ENCODE data around the gene TM7SF2. TPM values are rescaled to one million over a fixed set of nuclear protein-coding genes. Genes with fewer than 3 reads are reported as not detected.

The TM7SF2 gene
- total RNA-seq, 1 donor from 2014 or later: 104 TPM

DNA sequence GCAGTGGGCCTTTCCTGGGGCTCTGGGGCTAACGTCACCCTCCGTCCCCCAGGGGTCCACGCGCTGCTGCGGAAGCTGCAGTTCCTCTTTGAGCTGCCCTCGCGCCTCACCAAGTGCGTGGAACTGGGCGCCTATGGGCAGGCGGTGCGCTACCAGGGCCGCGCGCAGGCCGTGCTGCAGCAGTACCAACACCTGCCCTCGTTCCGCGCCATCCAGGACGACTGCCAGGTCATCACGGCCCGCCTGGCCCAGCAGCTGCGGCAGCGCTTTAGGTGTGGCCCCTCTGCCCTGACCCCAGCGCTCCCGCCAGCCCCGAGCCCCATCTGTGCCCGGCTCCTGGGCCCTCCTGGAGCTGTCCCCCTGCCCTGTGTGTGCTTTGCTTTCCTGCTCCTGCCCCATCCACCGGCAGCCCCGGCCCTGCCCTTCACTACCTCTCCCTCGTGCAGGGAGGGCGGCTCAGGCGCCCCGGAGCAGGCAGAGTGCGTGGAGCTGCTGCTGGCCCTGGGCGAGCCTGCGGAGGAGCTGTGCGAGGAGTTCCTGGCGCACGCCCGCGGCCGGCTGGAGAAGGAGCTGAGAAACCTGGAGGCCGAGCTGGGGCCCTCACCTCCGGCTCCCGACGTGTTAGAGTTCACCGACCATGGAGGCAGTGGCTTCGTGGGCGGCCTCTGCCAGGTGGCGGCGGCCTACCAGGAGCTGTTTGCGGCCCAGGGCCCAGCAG, 3.8 kb upstream of the TM7SF2 start:
- Mint-ChIP-seq H3K27me3 (ENCODE audit: low read depth) (peaks cover 4% of the 10 kb centered on the region), H3K4me3 (no peak overlapping the region), H3K36me3 (ENCODE audit: low read depth) (peaks cover 3% of the 10 kb centered on the region), H3K4me1 (peaks cover 14% of the 10 kb centered on the region), H3K27ac (ENCODE audit: unreplicated experiment) (no peak overlapping the region), H3K9me3 (no peaks in the 10 kb centered on the region)
- no peak for TF ChIP-seq CTCF (conservative IDR thresholded peaks at IDR 0.05)
- DNase-seq (ENCODE audit: low read depth, low spot score): no peak

DNA sequence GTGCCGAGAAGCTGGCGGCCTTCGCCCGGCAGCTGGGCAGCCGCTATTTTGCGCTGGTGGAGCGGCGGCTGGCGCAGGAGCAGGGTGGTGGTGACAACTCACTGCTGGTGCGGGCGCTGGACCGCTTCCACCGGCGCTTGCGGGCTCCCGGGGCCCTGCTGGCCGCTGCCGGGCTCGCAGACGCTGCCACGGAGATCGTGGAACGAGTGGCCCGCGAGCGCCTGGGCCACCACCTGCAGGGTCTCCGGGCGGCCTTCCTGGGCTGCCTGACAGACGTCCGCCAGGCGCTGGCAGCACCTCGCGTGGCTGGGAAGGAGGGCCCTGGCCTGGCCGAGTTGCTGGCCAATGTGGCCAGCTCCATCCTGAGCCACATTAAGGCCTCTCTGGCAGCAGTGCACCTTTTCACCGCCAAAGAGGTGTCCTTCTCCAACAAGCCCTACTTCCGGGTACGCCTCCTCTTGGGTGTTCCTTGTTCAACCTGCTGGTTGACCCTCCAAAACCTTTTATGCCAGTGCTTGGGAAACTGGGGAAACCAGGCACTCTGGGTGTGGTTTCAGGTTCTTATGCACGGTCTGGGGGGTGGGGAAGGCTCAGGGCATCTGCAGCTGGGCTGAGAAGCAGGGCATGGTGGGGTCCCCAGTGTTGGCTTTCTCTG, 3.1 kb upstream of the TM7SF2 start:
- peaks cover 3% of the 10 kb centered on the region for H3K36me3 Mint-ChIP-seq (ENCODE audit: low read depth)
- TF ChIP-seq CTCF (conservative IDR thresholded peaks at IDR 0.05): no peak
- H3K4me1 Mint-ChIP-seq: peaks cover 21% of the 10 kb centered on the region
- no peak overlapping the region for H3K27ac Mint-ChIP-seq (ENCODE audit: unreplicated experiment)
- no peak for DNase-seq (ENCODE audit: low read depth, low spot score)
- H3K27me3 Mint-ChIP-seq (ENCODE audit: low read depth): peaks cover 4% of the 10 kb centered on the region
- no peak overlapping the region for H3K4me3 Mint-ChIP-seq
- no peaks in the 10 kb centered on the region for H3K9me3 Mint-ChIP-seq

DNA sequence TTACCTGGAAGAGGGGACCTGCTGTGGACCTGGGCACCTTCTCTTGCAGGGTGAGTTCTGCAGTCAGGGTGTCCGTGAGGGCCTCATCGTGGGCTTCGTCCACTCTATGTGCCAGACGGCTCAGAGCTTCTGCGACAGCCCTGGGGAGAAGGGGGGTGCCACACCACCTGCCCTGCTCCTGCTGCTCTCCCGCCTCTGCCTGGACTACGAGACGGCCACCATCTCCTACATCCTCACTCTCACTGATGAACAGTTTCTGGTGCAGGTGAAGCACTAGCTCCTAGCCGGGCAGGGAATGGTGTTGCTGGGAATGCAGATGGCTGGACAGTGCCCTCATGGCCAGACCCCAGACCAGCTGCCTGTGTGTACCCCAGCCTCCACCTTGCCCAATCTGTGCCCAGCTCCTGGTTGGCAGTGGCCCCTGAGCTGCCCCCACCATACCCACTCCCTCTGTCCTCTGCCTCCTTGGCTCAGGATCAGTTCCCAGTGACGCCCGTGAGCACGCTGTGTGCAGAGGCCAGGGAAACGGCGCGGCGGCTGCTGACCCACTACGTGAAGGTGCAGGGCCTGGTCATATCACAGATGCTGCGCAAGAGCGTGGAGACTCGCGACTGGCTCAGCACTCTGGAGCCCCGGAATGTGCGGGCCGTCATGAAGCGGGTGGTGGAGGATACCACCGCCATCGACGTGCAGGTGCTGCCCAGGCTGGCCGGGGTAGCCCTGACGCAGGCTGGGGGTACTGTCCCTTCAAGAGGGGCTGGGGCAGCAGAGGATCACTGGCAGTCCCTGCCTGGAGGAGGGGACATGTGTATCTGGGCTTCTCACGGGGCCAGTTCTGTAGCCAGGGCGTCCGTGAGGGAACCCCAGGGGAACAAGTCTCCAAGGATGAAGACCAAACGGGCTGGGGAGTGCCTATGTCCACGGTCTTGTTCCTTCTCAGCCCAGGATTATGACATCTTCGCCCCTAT, 2.2 kb upstream of the TM7SF2 start:
- no peak for DNase-seq (ENCODE audit: low read depth, low spot score)
- H3K9me3 Mint-ChIP-seq: no peaks in the 10 kb centered on the region
- no peak for TF ChIP-seq CTCF (conservative IDR thresholded peaks at IDR 0.05)
- H3K27ac Mint-ChIP-seq (ENCODE audit: unreplicated experiment): no peak overlapping the region
- peaks cover 27% of the 10 kb centered on the region for H3K4me1 Mint-ChIP-seq
- peak overlapping the region; percentile 86 for H3K4me3 Mint-ChIP-seq
- H3K27me3 Mint-ChIP-seq (ENCODE audit: low read depth): peaks cover 4% of the 10 kb centered on the region
- H3K36me3 Mint-ChIP-seq (ENCODE audit: low read depth): peaks cover 3% of the 10 kb centered on the region

GRCh38 chr11:65110354-65110861, 1.3 kb upstream of the TM7SF2 start:
- peaks cover 8% of the 10 kb centered on the region for H3K27me3 Mint-ChIP-seq (ENCODE audit: low read depth)
- DNase-seq (ENCODE audit: low read depth, low spot score): peak; percentile 100
- peak overlapping the region; percentile 86 for H3K4me3 Mint-ChIP-seq
- peaks cover 27% of the 10 kb centered on the region for H3K4me1 Mint-ChIP-seq
- peak; percentile 90 for TF ChIP-seq CTCF (conservative IDR thresholded peaks at IDR 0.05)
- no peak overlapping the region for H3K27ac Mint-ChIP-seq (ENCODE audit: unreplicated experiment)
- peaks cover 3% of the 10 kb centered on the region for H3K36me3 Mint-ChIP-seq (ENCODE audit: low read depth)
- H3K9me3 Mint-ChIP-seq: no peaks in the 10 kb centered on the region

- H3K9me3 Mint-ChIP-seq: no peaks in the 10 kb centered on the region
- peak overlapping the region; percentile 99 for H3K4me3 Mint-ChIP-seq
- H3K36me3 Mint-ChIP-seq (ENCODE audit: low read depth): no peaks in the 10 kb centered on the region
- DNase-seq (ENCODE audit: low read depth, low spot score): no peak
- H3K27ac Mint-ChIP-seq (ENCODE audit: unreplicated experiment): no peak overlapping the region
- TF ChIP-seq CTCF (conservative IDR thresholded peaks at IDR 0.05): no peak
- H3K27me3 Mint-ChIP-seq (ENCODE audit: low read depth): peaks cover 8% of the 10 kb centered on the region
- H3K4me1 Mint-ChIP-seq: peaks cover 27% of the 10 kb centered on the region
Measured at GRCh38 chr11:65111159-65111743, 421 bp upstream of the TM7SF2 start.

Measured in neural crest cell (in vitro differentiated cells).